HL-60/S4 (cell line): ENCODE data around the gene AP2A2.

Experiments used
- in situ Hi-C: fragments of 300-500 bp; cut with MboI; formaldehyde crosslinking; loops from 2 replicates; pipeline ENCODE4 v1.14.3; 2022; ENCODE audit warnings: low sequenced_read_pairs

Gene AP2A2

DNA sequence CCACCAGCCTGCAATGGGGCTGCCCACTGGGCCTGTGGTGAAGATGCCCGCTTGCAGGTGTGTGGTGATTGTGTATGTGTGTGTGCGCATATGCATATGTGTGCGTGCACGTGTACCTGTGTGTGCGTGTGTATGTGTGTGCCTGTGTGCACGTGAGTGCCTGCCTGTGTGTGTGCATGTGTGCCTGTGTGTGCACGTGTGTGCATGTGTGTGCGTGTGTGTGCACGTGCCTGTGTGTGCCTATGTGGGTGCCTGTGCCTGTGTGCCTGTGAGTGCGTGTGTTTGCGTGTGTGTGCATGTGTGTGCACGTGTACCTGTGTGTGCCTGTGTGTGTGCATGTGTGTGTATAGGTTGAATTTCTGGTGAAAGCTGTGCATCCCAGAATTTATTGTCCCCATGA, 113.3 kb downstream of the AP2A2 start:
- in situ Hi-C loops: no loop called here

DNA sequence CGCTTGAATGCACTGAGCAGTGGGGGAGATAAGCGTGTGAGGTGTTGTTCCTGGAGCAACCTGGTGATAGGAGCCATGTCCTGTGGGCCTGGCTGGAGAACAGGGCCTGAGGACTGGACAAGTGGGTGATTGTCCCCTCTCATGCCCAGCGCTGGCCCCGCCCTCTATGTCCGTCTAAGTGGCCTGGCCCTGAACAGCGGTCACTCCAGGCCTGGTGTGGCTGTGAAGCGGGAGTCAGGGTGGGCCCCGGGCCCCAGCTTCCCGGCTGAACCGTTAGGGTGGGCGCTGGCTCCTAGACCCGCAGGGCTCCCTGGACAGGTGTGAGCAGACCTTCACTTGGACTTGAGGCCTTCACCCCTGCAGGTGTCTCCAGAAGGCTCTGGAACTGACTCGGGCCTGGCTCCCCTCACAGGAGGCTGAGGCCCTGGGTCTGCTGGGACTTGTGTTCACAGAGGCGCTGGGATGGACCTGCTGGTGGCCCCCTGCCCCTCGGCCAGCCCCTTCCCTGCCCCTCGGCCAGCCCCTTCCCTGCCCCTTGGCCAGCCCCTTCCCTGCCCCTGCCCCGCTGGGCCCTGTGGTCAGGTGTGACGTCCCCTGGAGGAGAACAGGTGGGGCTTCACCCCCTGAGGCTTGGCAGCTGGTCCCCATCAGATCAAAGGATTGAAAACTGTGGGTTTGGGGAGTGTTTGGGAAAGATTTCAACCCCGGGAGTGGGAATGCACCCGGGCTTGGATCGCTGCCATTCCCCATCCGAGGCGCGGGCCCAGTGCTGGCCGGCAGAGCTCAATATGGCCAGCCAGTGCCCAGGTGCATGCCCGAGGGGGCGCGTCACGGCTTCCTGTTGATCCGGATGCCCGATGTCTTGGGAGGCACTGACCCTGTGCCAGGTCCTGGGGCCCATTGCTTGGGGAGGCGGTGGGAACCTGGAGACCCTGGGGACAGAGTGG, 114.1 kb downstream of the AP2A2 start:
- in situ Hi-C loops: no loop called here

DNA sequence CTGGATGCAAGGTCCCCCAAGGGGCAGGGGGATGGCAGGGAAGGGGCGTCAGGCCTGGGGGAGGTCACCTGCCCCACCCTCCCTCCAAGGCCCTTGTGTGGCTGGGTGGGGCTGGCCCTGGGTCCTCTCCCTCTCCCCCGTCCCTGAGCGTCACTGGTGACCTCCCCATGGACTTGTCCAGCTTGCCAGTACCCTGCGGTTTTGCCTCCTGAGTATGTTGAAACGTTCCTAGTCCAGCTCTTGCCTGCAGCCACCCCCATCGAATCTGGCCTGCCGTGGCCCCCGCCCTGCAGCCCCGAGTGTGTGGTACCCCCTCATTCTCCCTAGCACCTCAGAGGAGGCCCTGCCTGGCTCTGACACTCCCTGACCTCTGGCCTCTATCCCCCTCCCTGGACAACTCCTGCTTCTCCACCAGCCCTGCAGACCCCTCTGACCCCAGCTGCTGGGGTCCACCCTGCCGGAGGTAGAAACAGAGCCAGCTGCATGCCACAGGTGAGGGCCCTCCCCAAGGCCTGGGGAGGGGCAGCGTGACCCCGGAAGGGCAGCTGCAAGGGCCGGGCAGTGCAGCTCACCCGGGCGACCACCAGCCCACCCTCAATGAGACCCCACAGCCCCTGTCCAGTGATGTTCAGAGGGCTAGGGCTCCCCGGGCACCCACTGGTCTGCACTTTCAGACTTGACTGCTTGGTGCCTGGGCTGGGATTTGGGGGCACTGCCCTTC, 114.9 kb downstream of the AP2A2 start:
- in situ Hi-C loops: no loop called here

DNA sequence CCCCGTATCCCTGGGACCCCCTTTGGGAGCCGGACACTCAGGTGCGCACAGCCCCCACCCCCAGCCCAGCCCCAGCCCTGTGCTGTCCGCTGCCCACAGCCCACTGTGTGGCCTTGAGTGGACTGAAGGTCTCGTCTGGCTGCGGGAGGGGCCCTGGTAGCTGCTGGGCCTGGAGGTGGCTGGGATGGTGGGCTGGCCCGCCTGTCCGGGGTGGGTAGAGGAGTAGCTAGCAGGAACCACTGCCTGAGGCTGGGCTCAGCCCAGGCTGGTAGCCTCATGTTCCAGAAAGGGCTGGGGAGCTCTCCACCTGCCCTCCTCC, 115.4 kb downstream of the AP2A2 start:
- in situ Hi-C loops: no loop called here

DNA sequence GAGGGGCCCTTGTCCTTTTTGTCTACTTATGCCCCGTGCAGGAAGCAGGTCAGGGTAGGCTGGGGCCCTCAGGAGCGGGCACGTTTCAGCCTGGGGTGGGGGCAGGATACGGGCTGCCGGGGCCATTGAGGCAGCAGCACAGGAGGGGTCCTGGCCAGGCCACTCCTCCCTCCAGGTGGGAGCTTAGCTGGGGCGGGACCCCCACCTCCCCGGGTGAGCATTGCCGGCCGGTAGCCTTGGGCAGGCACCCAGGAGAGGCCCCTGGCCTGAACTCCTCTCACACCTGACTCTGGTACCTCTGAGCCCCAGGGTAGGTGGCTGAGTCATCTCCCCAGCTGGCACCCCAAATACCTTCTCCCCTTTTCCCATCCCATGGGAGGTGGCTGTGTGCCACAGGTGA, 115.8 kb downstream of the AP2A2 start:
- in situ Hi-C loops: no loop called here

DNA sequence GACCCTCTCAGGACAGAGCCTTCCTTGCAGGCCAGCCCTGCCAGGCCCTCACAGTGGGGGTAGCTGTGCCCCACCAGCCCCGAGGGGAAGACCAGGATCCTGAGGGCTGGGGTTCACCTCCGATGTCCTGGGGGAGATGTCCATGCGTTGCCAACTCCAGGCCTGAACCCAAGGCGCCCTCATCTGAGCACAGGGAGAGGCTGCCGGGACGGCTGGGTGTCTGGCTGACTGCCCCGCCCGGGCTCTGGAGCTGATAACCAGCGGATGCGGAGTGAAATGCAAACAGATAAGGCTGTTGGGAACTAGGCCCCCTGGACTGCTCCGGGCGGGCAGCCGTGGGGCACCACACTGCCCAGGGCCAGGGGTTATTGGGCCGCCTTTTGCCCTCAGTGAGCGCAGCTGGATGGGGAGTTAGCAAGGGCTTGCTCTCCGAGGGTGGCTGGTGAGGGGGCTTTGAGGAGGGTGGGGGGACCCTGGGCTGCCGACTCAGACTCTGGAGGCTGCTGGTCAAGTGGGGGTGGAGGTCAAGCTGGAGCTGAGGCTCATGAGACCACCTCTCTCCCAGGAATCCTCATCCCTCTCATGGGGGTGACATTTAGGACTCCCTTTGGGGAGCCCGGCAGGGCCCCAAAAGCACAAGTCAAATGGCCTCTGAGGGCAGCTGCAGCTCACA, 116.4 kb downstream of the AP2A2 start:
- in situ Hi-C loops: no loop called here

DNA sequence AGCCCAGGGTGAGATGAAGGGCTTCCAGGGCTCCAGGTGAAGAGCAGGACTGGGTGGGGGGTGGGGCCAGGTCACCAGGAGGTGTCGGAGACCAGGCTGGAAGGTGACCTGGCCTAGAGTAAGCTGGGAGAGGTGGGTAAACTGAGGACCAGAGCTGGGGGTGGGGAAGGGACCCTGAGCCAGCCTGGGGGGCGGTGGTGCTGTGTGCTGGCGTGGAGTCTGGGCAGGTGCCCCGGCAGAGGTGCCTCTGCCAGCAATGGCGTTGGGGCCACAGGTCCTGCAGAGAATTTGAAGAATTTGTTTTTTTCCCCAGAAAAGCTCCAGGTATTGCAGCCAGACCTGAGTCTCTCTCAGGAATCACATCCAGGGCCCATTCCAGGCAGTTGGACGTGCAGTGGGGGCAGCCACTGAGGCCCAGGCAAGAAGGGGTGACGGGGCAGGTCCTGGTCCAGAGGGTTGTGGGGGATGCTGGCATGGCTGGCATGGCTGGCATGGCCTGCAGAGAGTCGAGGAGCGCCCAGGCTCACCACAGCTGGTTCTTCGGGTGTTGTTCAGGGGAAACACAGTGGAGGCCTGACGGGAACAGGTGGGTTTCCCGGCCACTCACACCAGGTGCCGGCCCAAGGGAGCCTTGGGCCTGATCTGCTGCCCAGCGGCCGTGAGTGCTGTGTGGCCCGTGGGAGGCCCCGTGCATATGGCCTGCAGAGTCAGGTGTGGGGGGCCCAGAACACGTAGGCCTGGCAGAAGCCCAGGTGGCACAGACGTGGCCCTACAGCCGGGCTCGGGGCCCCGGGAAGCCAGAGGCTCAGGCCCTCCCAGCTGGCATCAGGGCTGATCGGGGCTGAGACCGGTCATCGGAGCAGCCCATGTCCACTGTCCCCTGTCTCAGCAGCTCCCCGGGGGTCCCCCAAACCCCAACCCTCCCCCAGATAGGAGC, 117.2 kb downstream of the AP2A2 start:
- in situ Hi-C loops: no loop called here

DNA sequence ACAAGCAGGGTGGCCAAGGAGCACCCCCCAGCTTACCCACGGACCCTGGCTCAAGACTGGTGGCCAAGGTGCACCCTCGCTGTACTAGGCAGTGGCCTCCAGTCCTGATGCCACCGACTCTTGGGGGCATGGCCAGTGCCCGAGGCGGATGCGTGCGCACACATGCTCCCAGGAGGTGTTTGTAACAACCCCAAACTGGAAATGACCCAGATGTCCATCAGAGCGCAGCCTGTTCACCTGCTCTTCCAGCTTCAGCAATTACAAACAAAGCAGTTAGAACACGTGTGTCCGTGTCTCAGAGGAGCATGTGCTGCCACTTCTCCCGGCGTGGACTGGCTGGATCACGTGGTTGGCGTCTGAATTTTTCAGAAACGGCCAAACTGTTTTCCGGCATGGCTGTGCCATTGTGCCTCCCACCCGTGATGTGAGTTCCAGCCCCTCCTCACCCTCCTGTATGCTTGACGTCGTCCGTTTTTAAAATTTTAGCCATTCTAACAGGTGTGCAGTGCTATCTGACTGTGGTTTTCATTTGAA, 118.0 kb downstream of the AP2A2 start:
- in situ Hi-C loops: no loop called here

DNA sequence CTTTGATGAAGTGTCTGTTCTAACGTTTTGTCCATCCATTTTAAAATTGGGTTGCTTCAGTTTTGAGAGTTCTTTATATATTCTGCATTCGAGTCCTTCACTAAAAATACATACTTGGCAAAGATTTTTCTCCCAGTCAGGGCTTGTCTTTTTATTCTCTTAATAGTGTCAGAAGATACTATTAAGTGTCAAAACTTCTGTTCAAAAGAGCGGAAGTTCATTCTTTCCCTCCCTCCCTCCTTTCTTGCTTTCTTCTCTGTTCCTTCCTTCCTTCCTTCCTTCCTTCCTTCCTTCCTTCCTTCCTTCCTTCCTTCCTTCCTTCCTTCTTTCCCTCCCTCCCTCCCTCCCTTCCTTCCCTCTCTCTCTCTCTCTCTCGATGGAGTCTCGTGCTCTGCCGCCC, 118.5 kb downstream of the AP2A2 start:
- in situ Hi-C loops: no loop called here

DNA sequence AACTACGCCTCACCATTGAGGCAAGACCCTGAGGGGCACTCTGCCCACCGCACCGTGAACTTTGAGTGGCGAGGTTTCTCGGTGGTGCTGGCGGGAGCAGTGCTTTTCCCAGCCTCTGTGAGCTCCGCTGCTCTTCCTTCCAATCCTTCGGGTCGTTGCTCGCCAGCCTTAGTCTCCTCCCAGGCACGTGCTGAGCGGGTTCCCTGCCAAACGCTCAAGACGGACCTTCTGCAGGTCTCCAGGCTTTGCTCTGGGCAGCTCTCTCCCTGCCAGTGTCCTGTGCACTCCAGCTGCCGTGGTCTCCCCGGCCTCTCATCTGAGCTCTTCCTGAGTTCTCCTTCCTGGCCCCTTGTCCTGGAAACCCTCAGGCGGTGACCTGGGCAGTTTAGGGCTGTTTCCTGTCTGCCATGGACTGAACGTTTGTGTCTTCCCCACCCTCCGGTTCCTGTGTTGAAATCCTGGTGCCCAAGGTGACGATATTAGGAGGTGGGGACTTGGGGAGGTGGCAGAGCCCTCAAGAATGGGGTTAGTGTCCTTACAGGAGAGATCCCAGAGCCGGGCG, 122.0 kb downstream of the AP2A2 start:
- in situ Hi-C loops: no loop called here

DNA sequence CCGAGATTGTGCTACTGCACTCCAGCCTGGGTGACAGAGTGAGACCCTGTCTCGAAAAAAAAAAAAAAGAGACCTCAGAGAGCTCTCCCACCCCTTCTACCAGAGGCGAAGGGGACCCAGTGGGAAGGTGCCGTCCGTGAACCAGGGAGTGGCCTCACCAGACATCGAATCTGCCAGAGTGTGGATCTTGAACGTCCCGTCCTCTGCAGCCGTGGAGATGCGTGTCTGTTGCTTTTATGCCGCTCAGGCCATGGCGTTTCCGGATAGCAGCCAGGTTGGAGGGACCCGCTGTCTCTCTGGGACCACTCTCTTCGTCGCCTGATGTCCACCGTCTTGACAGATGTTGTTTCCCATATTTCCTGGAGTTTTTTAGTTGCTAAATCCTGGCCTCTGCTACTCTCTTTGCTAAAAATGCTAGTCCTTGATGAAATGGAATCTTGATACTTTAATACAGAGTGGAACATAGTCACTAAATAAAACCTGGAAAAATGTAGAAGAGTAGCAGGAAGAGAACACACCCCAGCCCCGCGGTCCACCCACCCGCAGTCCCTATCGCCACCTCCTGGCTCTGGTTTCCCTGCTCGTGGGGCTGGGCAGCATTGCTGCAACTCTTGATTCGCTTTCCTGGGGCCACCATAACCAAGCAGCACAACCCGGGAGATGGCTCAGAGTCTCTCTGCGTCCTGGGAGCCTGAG, 122.9 kb downstream of the AP2A2 start:
- in situ Hi-C loops: no loop called here

DNA sequence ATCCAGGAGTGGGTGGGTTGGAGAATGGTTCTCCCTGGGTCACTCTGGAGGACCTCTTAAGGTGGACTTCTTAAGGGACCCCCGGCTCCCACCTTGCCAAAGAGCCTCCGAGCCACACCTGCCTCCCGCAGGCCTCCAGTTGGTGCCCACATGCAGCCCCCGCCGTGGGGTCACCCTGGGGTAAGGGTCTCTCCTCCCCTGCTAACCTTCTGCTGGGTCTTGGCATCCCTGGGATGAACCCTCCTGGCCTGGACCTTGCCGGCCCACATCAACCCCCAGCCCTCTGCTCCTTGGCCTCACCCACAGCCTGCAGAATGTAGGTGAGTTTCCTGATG, 123.4 kb downstream of the AP2A2 start:
- in situ Hi-C loops: no loop called here

DNA sequence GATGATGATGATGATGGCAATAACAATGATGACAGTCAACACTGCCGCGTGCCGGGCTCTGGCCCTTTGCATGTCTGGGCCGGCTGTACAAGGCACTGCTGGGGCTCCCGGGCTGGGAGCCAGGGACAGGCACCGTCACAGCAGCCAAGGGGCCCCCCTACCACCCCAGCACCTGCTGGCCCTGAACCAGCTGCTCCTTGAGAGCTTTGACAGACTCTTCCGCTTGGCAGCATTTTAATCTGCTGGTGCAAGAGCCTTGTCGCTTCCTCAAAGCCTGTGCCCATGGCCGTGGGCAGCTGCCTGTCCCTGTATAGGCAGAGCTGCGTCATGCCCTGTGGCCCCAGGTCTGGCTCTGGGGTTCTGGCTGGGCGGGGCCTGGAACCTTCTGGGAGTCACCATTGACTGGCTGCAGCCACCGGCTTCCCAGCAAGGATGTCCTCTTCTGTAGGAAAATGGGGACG, 123.8 kb downstream of the AP2A2 start:
- in situ Hi-C loops: no loop called here

DNA sequence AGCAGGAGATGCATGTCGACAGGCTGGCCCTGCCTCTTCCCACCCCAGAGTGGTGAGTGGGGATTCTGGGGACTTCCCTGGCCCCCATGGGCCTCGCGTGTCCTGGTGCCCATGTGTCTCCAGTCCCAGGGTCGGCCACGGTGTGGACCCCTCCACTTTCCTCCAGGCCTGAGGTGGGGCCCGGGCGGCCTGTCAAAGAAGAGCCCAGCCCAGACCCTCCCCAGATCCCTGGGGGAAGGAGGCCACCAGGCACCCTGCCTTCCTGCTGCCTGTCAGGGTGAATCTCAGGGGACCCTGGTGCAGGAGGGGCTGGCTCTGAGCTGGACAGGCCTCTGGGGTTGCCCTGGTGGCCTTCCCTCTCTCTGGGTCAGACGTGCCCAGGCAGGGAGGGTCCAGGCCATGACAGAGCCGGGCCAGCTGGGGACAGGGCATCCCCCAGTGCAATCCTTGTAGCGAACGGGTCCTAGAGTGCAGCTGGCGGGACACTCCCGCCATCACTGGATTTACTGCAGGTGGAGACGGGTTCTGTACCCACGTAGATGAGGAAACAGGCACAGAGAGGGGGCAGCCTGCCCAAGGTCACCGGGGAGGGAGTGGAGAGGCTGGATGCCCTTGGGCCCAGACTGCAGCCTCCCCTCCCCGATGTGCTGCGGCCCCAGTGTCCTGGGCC, 124.4 kb downstream of the AP2A2 start:
- in situ Hi-C loops: loop anchor here (25.0 kb wide), 1 partner anchor 188 kb away; no protein-coding TSS in a partner anchor

DNA sequence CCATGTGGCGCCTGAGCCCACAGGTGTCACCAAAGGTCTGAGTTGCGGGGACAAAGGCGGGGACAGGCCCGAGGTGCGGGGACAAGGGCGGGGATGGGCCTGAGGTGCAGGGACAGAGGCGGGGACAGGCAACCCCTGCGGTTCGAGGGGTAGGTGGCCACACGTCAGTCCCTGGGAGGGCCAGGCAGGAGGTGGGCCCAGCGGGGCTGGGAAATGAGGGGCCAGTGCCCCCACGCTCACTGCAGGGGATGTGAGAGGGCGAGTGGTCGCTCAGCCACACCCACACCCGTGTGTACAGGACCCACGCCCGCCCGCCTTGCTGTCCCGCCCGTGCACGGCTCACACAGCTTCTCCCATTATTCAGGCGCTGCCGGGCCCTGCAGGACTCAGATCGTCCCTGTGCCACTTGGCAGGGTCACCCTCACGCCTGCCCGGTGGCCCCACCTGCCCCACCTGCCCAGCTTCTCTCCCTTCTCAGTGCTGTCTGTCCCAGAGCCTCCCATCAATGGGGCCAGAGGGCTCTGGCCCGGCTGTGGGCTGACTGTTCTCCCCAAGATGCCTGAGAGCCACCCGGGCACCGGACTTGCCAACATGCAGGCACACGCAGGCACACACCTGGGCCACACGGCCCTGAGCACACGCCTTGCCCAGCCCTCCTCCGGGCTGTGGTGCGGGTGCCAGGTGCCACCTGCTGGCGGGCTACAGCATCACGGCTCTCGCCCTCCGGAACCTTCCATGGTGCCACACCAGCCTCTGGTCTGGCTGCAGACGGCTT, 125.1 kb downstream of the AP2A2 start:
- in situ Hi-C loops: loop anchor here (25.0 kb wide), 1 partner anchor 188 kb away; no protein-coding TSS in a partner anchor

DNA sequence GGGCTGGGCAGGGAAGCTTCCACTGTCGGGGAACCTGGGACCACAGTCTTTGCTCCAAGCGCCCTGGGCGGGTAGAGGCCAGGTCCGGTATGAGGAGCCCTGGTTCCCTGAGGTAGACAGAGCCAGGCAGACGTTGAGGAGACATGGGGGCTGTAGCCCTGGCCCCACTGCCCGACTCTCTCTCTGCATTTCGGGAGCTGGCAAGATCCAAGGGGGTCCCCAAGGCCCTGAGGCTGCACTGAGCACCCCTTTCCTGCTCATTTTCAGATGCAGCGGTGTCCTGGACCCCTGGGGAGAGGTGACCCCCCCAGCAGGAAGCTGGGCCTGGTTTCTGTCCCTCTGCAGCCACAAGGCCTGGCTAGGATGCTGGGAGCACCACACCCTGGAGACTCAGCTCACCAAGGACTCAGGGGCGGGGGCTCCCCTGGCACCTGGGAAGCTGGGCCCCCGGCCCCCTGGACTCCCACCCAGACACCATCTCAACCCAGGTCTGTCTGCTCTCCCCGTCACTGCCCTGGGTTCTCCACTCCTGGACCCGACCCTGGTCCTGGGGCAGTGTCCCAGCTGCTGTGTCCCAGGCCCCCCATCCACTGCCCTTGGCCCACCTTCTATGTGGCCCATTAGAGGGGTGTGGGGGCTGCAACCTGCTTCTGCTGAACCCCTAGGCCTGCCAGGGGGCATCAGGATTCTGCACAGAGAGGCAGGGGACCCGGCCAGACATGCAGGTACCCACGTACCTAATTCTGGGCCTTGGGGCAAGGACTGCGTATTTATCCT, 125.9 kb downstream of the AP2A2 start:
- in situ Hi-C loops: loop anchor here (25.0 kb wide), 1 partner anchor 189 kb away; no protein-coding TSS in a partner anchor
